Measurements from ENCODE around the gene CENPH. TPM values are rescaled to one million over a fixed set of nuclear protein-coding genes. Genes with fewer than 3 reads are reported as not detected.

CENPH gene
- polyA plus RNA-seq, 1 donor from 2014 or later = 9.7 TPM

DNA sequence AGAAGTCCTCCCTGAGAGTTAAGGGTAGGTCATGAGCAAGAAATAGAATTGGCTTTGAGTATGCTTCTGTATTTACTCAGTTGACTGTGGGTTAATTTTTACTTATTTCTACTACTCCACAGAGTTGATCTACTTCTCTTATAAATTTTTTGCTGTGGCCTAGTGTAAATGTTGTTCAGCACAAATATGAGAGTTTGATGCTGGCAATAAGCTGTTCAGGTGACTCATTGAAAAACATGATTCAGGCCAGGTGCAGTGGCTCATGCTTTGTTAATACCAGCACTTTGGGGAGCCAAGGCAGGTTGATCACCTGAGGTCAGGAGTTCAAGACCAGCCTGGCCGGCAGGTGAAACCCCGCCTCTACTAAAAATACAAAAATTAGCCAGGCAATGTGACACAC, 40.8 kb downstream of the CENPH start:
- Histone ChIP-seq H3K79me2 (replicated peaks; ENCODE audit: insufficient read depth, low read length) (peaks cover 4% of the 10 kb centered on the region), H3K27me3 (ENCODE audit: insufficient read depth, low read depth, low read length) (no peaks in the 10 kb centered on the region), H3K27ac (ENCODE audit: low read length) (no peak overlapping the region), H3K4me3 (ENCODE audit: low read length) (no peak overlapping the region), H3K9me2 (ENCODE audit: insufficient read depth, low read length) (no peaks in the 10 kb centered on the region), H3F3A (ENCODE audit: insufficient read depth, low read length, poor library complexity, severe bottlenecking) (no peaks in the 10 kb centered on the region), H3K9ac (ENCODE audit: low read length) (no peak overlapping the region), H3K9me3 (ENCODE audit: low read length) (no peaks in the 10 kb centered on the region), H3K4me2 (ENCODE audit: low read length) (no peak overlapping the region), H2AFZ (ENCODE audit: low read depth, low read length) (no peak overlapping the region), H3K36me3 (ENCODE audit: insufficient read depth, low read length) (no peaks in the 10 kb centered on the region), H4K20me1 (ENCODE audit: insufficient read depth) (no peaks in the 10 kb centered on the region)
- TF ChIP-seq MXI1 (conservative IDR thresholded peaks at IDR 0.05; ENCODE audit: poor library complexity, severe bottlenecking) = no peak
- TF ChIP-seq POLR2AphosphoS5 (IDR thresholded peaks at IDR 0.05) = no peak
- TF ChIP-seq EZH2 (IDR thresholded peaks at IDR 0.05; ENCODE audit: borderline replicate concordance, insufficient read depth, low read length, poor library complexity, severe bottlenecking) = no peak

DNA sequence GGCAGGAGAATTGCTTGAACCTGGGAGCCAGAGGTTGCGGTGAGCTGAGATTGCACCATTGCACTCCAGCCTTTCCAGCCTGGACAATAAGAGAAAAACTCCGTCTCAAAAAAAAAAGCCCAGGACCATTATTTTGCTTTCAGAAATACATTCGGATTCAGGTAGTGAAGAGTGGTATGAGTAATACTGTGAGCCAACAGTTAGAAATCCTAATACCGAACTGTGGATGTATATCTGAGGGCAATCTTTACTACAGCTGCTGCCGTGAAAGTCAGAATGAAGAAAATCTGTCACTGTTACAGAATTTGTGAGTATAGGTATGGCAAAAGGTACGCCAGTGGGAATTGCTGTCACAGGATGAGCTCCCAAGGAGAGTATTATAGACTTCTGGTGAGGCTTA, 41.9 kb downstream of the CENPH start:
- H3K27ac ChIP-seq (ENCODE audit: low read length) = no peak overlapping the region
- TF ChIP-seq MXI1 (conservative IDR thresholded peaks at IDR 0.05; ENCODE audit: poor library complexity, severe bottlenecking) (no peak), CTCF (IDR thresholded peaks at IDR 0.05; ENCODE audit: poor library complexity, severe bottlenecking) (no peak), EP300 (conservative IDR thresholded peaks at IDR 0.05; ENCODE audit: poor library complexity, severe bottlenecking) (no peak), SMC3 (conservative IDR thresholded peaks at IDR 0.05; ENCODE audit: poor library complexity) (no peak), TAF1 (IDR thresholded peaks at IDR 0.05; ENCODE audit: low read depth) (no peak), EZH2 (IDR thresholded peaks at IDR 0.05; ENCODE audit: borderline replicate concordance, insufficient read depth, low read length, poor library complexity, severe bottlenecking) (no peak), RAD21 (conservative IDR thresholded peaks at IDR 0.05) (no peak), POLR2AphosphoS5 (IDR thresholded peaks at IDR 0.05) (no peak)
- TF ChIP-seq, protein P1, sequence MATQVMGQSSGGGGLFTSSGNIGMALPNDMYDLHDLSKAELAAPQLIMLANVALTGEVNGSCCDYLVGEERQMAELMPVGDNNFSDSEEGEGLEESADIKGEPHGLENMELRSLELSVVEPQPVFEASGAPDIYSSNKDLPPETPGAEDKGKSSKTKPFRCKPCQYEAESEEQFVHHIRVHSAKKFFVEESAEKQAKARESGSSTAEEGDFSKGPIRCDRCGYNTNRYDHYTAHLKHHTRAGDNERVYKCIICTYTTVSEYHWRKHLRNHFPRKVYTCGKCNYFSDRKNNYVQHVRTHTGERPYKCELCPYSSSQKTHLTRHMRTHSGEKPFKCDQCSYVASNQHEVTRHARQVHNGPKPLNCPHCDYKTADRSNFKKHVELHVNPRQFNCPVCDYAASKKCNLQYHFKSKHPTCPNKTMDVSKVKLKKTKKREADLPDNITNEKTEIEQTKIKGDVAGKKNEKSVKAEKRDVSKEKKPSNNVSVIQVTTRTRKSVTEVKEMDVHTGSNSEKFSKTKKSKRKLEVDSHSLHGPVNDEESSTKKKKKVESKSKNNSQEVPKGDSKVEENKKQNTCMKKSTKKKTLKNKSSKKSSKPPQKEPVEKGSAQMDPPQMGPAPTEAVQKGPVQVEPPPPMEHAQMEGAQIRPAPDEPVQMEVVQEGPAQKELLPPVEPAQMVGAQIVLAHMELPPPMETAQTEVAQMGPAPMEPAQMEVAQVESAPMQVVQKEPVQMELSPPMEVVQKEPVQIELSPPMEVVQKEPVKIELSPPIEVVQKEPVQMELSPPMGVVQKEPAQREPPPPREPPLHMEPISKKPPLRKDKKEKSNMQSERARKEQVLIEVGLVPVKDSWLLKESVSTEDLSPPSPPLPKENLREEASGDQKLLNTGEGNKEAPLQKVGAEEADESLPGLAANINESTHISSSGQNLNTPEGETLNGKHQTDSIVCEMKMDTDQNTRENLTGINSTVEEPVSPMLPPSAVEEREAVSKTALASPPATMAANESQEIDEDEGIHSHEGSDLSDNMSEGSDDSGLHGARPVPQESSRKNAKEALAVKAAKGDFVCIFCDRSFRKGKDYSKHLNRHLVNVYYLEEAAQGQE (IDR thresholded peaks at IDR 0.05; ENCODE audit: borderline replicate concordance) = no peak
- H3K79me2 ChIP-seq (replicated peaks; ENCODE audit: insufficient read depth, low read length) = peaks cover 13% of the 10 kb centered on the region
- H3K9ac ChIP-seq (ENCODE audit: low read length) = no peak overlapping the region
- H3K9me2 ChIP-seq (ENCODE audit: insufficient read depth, low read length) = no peaks in the 10 kb centered on the region
- H3K27me3 ChIP-seq (ENCODE audit: insufficient read depth, low read depth, low read length) = no peaks in the 10 kb centered on the region
- H2AFZ ChIP-seq (ENCODE audit: low read depth, low read length) = no peak overlapping the region
- H4K20me1 ChIP-seq (ENCODE audit: insufficient read depth) = no peaks in the 10 kb centered on the region
- no peaks in the 10 kb centered on the region for H3K9me3 ChIP-seq (ENCODE audit: low read length)
- no peak overlapping the region for H3K4me2 ChIP-seq (ENCODE audit: low read length)
- H3K4me3 ChIP-seq (ENCODE audit: low read length) = no peak overlapping the region
- no peaks in the 10 kb centered on the region for H3F3A ChIP-seq (ENCODE audit: insufficient read depth, low read length, poor library complexity, severe bottlenecking)
- H3K36me3 ChIP-seq (ENCODE audit: insufficient read depth, low read length) = no peaks in the 10 kb centered on the region

- H3K9ac ChIP-seq (ENCODE audit: low read length) = no peak overlapping the region
- H3F3A ChIP-seq (ENCODE audit: insufficient read depth, low read length, poor library complexity, severe bottlenecking) = no peaks in the 10 kb centered on the region
- no peaks in the 10 kb centered on the region for H3K36me3 ChIP-seq (ENCODE audit: insufficient read depth, low read length)
- H3K27me3 ChIP-seq (ENCODE audit: insufficient read depth, low read depth, low read length) = no peaks in the 10 kb centered on the region
- no peaks in the 10 kb centered on the region for H3K9me2 ChIP-seq (ENCODE audit: insufficient read depth, low read length)
- H3K9me3 ChIP-seq (ENCODE audit: low read length) = no peaks in the 10 kb centered on the region
- peaks cover 16% of the 10 kb centered on the region for H3K79me2 ChIP-seq (replicated peaks; ENCODE audit: insufficient read depth, low read length)
- no peak overlapping the region for H3K27ac ChIP-seq (ENCODE audit: low read length)
- H4K20me1 ChIP-seq (ENCODE audit: insufficient read depth) = no peaks in the 10 kb centered on the region
- no peak overlapping the region for H3K4me3 ChIP-seq (ENCODE audit: low read length)
- no peak overlapping the region for H2AFZ ChIP-seq (ENCODE audit: low read depth, low read length)
- no peak overlapping the region for H3K4me2 ChIP-seq (ENCODE audit: low read length)
- TF ChIP-seq, protein P1 (IDR thresholded peaks at IDR 0.05; ENCODE audit: borderline replicate concordance) = no peak
- TF ChIP-seq SMC3 (conservative IDR thresholded peaks at IDR 0.05; ENCODE audit: poor library complexity) = no peak
- TF ChIP-seq EZH2 (IDR thresholded peaks at IDR 0.05; ENCODE audit: borderline replicate concordance, insufficient read depth, low read length, poor library complexity, severe bottlenecking) = no peak
- no peak for TF ChIP-seq MXI1 (conservative IDR thresholded peaks at IDR 0.05; ENCODE audit: poor library complexity, severe bottlenecking)
- no peak for TF ChIP-seq CTCF (IDR thresholded peaks at IDR 0.05; ENCODE audit: poor library complexity, severe bottlenecking)
- no peak for TF ChIP-seq EP300 (conservative IDR thresholded peaks at IDR 0.05; ENCODE audit: poor library complexity, severe bottlenecking)
- no peak for TF ChIP-seq POLR2AphosphoS5 (IDR thresholded peaks at IDR 0.05)
- TF ChIP-seq TAF1 (IDR thresholded peaks at IDR 0.05; ENCODE audit: low read depth) = no peak
- no peak for TF ChIP-seq RAD21 (conservative IDR thresholded peaks at IDR 0.05)
Measured at GRCh38 chr5:69231851-69232250, 42.5 kb downstream of the CENPH start.
